ENCODE measurements around the gene KRT80.

Gene KRT80

GRCh38 chr12:52141875-52142274, 49.9 kb downstream of the KRT80 start:
- no peak for DNase-seq (ENCODE audit: extremely low read depth in 1 of 2, low read depth in 1 of 2)

- no peak for DNase-seq (ENCODE audit: extremely low read depth in 1 of 2, low read depth in 1 of 2)
Observed at GRCh38 chr12:52141306-52141705, 50.5 kb downstream of the KRT80 start.

GRCh38 chr12:52139579-52140062, 52.2 kb downstream of the KRT80 start:
- no peak for DNase-seq (ENCODE audit: extremely low read depth in 1 of 2, low read depth in 1 of 2)

GRCh38 chr12:52139147-52139546, 52.7 kb downstream of the KRT80 start:
- DNase-seq (ENCODE audit: extremely low read depth in 1 of 2, low read depth in 1 of 2) = no peak

DNA sequence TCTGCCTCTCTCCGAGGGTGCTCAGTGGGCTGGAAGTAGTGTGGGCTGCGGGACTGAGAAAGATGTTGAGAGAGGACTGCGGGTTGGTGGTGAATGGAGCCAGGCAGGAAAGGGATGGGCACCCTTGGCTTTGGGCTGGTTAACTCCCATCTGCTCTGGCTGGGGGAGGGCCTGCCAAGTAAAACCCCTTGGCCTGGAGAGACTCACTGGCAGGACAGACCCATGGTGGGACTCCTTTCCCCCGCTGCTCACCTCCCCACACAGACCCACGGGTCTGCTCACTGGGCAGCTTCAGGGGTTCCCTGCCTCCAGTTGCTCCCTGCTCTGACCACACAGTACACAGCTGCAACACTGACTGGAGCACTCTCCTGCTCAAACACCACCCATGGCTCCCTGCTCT, 54.1 kb downstream of the KRT80 start:
- DNase-seq (ENCODE audit: extremely low read depth in 1 of 2, low read depth in 1 of 2) = no peak

DNA sequence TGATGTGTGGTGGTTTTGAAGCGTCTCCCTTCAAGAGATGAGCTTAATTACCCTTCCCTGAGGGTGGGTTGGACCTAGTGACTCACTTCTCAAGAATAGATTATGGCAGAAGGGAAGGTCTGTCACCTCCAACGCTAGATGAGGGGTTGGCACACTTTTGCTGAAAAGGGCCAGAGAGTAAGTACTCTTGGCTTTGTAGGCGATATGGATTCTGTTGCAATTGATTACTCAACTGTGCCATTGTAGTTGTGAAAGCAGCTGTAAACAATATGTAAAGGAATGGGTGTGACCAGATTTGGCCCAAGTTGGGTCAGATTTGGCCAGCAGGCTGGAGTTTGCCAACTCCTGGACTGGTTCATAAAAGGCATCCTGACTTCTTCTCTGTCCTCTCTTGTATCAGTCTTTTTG, 59.1 kb downstream of the KRT80 start:
- no peak for DNase-seq (ENCODE audit: extremely low read depth in 1 of 2, low read depth in 1 of 2)

DNA sequence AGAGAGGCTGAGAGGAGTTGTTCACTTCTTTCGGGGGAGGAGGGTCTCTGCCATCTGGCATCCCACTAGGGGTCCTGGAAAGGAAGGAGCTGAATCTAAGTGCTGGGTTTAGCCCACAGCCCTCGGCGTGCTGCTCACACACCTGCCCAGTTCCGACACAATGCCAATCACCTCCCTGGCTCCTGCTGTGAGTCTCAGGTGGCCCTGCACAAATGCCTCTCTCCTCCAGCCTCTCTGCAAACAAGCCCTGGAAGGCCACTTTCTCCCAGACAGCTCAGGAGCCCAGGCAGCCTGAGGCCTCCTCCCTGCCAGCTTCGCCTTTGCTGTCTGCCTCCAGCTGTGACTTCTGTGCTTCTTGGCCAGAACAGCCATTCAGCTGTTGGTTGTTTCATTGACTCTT, 61.1 kb downstream of the KRT80 start:
- DNase-seq (ENCODE audit: extremely low read depth in 1 of 2, low read depth in 1 of 2) = no peak

DNA sequence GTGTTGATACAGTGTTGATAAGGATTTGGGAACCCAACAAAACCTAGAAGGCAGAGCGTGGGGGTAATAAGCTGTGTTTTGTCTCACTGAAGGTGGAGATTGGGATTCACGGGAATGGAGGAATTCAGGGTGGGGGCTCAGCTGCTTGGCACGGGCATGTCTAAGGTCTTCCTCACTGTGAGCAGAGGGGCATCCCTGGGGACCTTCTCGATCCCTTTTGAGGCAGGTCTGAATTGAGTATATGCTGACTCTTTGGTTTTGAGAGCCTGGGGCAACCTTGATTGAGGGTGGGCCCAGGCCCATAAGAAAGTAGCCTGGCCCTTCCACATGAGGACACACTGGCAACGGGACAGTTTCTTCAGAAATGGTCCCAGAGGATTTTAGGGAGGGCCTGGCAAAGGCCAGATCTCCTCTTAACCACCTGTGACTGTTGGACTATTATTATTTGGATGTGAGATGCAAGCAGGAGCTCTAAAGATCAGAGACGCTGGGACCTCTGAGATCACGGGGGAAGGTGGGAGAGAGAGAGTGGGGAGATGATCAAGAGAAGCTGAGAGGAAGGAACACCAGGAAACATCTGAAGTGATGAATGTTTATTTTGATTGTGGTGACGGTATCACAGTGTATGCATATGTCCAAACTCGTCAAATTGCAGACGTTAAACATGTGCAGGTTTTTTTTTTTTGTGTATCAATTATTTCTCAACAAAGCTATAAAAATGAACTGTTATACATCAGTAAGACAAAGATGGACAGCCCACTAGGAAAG, 63.9 kb downstream of the KRT80 start:
- no peak for DNase-seq (ENCODE audit: extremely low read depth in 1 of 2, low read depth in 1 of 2)

DNA sequence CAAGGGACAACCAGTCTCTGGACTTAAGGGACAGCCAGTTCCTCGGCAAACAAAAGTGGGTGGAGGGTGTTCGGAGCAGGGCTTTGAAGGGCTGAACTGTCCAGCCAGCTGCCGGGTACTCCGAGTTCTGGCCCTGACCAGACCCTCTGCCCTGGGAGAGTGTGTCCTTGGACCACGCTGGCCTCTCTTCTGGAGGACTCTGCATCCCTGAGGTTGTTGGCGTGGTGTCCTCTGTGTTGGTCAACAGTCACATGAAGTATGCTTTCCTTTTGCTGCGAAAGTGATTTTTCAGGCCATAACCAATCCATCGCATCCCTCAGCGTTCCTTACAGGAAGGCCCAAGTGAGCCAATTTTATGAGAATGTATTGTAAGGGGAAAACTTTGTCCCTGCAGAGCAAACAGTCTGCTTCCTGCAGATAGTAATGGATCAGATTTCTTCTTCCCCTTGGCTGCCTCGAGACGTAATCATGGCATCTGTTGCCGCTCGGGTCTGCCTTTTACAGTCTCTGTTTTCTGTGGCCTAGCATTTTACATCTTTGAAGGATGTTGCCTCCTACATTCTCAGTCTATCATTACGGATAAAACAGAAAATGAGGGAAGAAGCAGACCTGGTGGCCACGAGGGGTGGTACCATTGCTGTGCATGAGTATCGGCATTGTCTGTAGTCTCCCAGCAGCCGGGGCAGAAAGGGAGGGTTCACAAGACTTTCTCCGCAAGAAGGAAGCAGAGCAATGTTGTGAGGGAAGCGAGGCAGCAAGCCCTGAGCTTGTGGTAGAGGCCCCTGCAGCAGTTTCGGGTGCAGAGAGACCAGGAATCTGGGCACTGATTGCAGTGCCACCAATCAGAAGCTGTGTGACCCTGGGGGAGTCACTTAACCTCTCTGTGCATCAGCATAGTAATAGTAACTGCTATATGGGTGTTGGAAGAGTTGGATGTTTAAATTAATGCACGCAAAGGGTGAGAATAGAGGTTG, 64.9 kb downstream of the KRT80 start:
- no peak for DNase-seq (ENCODE audit: extremely low read depth in 1 of 2, low read depth in 1 of 2)

DNA sequence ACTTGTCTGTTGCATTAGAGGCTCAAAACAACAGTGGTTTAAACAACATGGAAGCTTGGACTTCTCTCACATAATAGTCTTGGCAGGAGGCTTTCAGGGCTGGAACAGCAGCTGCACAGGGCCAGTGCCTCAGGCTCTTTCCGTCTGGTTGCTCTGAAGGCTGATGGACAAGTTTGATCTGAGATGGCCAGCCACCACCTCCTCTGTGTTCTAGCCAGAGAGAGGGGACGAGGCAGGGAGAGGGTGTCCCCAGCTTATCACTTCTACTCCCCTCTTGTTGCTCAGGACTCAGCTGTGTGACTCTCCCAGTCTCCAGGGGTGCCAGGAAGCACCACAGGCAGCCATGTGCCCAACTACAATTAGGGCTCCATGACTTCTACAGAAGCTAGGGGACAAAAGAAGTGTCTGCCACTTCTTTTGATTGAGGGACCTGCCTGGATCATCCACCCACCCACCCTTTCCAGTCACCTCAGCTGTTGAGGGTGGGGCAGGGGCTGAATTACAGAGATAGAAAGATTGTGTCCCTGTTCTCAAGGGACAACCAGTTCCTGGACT, 65.7 kb downstream of the KRT80 start:
- DNase-seq (ENCODE audit: extremely low read depth in 1 of 2, low read depth in 1 of 2) = no peak

DNA sequence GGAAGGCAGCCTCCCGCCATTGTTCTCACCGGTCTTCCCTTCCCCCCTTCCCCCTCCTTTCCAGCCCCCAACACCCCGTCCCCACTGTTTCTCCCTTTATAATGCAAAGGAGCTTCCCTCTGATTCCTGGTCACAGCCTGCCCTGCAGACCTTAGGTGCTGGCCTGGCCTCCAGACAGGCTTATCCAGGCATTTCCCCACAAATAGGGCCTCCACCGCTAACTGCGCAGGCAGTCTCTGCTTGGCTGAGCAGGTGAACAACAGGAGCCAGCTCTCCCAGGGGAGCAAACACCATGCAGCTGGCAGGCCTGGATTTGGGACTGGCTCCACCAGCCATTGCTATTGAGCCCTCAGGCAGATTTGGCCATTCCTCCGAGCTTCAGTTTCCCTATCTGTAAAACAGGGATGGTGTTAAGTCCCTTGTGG, 66.3 kb downstream of the KRT80 start:
- DNase-seq (ENCODE audit: extremely low read depth in 1 of 2, low read depth in 1 of 2) = no peak

DNA sequence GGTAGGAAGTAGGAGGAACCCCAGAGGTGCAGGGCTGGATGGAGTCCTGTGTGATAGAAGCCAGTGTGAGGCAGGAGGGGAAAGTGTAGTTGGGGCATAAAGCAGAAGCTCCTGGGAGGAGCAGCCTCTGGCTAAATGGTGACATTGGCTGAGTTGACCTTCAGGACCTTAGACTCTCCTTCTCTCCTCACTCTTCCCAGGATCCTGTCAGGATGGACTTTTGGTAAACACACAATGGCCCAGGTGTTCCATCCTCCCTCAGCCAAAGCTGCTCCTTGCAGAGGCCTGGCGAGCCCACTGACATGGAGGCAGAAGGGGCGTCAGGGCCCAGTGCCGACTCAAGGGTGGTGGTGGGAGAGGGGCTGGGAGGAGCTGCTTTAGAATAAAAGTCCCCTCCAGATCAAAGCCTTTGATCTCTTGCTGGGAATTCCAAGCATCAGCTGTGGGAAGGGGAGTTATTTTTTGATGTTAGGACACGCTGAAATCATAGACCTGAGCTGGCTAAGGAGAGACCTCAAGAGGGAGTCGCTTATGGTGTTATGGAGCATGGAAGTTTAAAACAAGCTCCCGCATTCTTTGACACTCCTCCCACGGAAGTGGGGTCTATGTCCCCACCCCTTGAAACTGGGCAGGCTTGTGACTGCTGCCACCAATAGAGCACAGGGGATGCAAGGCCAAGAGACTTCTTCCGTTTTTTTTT, 68.2 kb downstream of the KRT80 start:
- DNase-seq (ENCODE audit: extremely low read depth in 1 of 2, low read depth in 1 of 2) = no peak

DNA sequence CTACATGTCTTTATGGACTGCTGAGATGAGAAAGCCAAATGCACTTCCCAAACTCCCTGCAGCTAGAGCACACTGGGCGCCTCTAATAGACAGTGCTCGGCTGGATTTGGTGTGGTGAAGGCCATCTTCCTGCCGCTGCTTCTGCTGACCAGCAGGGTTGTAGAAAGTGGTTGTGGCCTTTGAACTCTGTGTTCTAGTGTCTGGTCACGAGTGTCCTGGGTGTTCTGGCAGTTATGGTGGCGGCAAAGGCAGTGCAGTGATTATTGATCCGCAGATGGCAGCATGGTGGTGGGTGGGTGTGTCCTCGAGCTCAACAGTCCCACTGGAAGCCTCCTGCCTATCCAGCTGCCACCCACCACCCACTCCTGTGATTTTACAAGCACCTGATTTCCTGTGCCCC, 68.9 kb downstream of the KRT80 start:
- no peak for DNase-seq (ENCODE audit: extremely low read depth in 1 of 2, low read depth in 1 of 2)

DNA sequence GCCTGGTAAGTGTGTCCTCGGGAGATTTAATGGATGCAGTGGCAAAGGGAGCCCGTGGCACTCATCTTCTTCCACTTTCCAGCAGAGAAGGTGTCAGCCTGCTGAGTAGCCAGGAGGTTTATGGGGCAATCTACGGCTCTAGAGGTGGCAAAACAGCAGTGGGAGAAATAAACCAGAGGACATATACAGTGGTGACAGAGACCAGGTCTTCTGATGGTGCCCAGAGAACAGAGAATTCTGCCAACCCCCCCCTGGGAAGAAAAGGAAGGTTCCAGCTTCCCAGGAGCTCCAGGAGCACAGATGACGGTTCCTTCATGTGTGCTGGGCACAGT, 69.3 kb downstream of the KRT80 start:
- DNase-seq (ENCODE audit: extremely low read depth in 1 of 2, low read depth in 1 of 2) = no peak

DNA sequence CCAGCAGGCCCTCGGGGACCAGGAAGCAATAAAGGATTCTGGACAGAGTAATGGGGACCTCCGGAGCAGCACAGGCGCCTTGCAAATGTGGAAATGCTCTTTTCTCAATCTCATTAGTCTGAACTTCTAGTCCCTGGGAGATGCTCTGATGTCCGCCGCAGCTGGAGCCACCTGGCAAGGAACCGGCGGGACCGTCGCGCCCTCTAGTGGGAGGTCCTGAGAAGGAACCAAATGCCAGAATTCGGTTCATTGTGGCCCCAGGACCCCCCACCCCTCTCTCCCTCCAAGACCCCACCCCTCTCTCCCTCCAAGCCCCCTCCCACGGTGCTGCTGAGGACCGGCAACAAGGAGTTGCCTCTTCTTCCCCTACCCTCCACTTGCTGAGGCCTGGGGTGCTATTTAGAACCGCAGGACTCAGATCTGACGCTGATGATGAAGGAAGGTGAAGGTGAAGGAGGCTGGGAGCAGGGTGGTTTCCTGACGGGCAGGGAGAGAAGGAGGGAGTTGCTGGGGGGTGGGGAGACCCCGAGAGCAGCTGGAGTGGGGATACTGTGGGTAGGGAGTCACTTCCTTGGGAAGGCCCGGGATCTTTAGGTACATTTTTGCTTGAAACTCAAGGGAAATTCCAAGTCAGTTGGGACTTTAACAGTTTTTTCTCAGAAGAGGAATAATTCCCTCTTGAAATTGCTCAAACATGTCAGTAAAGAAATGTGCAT, 69.8 kb downstream of the KRT80 start:
- DNase-seq (ENCODE audit: extremely low read depth in 1 of 2, low read depth in 1 of 2) = peak in 1 of 2 donors; percentile 40

DNA sequence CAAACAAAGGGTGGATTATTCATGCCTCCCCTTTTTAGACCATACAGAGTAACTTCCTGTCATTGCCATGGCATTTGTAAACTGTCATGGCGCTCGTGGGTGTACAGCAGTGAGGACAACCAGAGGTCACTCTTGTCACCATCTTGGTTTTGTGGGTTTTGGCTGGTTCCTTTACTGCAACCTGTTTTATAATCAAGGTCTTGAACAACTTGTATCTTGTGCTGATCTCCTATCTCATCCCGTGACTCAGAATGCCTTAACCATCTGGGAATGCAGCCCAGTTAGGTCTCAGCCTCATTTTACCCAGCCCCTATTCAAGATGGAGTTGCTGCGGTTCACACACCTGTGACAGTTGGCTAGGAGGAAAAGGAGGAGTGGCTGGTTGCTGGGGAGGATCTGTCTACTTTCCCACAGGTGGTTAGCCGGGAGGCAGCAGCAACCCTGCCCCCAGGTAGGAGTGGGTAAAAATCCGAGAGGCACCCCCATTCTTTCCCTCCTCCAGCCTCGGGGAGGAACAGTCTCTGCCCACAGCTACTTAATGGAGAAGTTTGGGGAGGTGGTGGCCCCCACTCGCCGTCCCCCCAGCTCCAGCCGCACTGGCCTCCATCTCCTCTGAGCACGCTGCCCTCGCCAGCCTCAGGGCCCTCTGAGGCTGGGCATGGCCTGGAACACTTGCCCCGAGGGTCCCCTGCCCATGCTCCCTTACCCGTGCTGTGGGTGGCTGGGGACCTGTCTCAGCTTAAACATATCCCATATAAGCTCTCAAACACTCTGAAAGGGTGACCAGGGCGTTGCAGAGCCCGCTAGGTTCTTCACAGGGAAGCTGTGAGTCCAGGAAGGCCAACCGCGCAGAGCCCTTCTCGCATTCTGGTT, 70.6 kb downstream of the KRT80 start:
- no peak for DNase-seq (ENCODE audit: extremely low read depth in 1 of 2, low read depth in 1 of 2)

DNA sequence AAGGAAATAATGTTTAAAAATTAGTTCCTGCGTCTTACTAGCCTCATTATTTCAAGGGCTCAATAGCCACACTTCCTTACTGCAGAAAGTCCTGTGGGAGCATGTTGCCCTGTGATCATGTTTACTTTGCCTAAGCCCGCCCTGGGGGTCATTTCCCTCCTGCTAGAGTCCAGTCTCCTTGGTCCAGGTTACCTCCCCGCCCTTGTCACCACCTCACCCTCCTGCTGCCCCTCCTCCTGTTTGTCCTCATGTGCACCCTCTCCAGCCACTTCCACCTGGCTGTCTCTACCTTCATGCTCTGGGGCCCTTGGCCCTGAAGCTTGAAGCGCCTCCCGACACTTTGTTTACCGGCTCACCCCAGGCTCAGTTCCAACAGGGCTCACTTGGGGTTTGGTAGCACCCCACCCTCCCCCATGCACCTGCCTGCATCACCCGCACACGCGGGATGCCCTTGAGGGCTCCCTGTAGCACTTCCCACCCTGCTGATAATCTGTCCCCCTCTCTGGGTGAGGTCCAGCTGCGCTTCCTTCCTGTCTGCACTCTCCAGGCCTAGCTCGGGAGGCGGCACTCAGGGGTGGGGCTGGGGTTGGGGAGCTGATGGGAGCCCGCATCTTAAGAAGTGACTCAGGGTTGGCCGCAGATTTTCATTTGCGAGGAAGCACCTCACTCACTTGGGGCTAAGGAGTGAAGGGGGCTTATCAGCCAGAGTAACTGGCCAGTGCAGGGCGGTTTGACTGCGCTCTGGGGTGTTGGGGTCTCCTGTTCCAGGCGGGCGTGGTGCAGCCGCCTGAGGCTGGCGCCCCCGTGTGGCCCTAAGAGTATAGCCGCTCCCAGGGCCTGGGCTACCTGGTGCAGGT, 72.2 kb downstream of the KRT80 start:
- DNase-seq (ENCODE audit: extremely low read depth in 1 of 2, low read depth in 1 of 2) = no peak

Measured in stimulated activated CD8-positive, alpha-beta memory T cell treated with anti-CD3 and anti-CD28 coated beads, Interleukin-7, amount 100 ng/mL, for 48 hours (primary cell).